ENCODE results near the gene HDAC4.

The HDAC4 gene

DNA sequence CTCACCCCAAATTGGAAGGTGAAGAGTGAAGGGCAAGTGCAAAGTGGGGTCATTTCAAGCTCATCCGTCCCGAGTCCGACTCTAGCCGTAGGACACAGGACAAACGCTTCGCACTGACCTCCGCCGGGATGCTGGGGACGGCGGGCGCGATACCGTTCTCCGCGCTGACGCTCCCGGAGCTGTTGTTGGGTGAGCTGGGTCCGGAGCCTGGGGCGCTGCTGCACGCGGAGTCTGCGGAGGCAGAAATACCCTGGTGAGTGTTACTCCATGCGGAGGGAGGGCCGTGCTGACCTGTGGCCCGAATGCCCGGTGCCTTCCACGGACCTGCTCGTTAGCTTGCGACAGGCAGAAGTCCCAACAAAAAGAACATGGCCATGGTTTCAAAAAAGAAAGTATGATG, 261.3 kb downstream of the HDAC4 start:
- no peak for DNase-seq (ENCODE audit: low spot score)

DNA sequence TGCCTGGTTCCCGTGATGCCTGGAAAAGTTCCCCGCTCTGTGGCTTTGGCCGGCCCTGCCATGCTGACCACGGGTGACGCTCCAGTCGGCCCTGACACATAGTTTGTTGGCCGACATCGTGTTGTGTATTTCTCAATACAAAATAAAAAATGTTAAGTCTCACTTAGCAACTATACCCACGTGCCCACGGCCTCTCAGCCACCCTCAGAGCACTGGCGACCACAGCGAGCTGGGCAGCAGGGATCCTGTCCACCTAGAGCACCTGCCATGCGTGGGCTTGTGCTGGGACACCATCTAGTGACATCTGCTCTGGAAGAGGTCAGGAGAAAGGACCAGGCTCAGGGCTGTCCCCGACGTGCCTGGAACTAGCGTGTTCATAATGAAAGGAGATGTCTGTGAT, 261.7 kb downstream of the HDAC4 start:
- DNase-seq (ENCODE audit: low spot score), result no peak

DNA sequence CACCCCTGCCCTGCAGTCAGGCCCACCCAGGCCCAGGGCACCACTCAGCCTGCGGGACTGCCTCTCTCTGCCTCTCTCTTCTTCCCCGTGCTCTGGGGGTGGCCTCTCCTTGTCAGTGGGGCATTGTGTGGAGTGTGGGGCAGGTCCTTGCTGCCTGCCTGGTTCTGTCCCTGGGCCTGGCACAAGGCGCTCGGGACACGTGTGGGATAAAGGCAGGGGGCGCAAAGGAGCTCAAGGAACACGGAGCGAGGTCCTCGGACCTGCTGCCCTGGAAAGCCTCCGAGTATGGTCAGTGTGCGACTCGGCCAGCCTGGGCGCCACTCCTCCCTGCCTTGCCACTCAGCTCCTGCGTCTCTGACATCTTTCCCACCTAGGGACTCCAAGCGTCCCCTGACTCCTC, 262.2 kb downstream of the HDAC4 start:
- no peak for DNase-seq (ENCODE audit: low spot score)

DNA sequence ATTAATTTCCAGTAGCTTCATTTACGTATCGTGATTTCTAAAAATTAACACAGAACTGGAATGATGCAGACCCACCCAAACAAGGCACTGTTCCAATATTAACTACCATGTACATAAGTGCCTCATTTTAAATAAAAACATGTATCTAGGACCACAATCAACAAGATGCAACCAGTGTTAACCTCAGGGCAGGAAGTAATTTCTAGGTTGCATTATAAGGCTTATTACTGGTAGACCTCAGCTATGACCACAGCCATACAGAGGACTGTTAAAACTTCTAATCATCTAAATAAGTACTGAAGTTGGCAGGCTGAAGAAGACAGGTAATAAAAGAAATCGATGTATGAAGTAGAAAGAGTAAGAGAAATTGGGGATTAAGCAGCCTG, 262.9 kb downstream of the HDAC4 start:
- DNase-seq (ENCODE audit: low spot score), result no peak

DNA sequence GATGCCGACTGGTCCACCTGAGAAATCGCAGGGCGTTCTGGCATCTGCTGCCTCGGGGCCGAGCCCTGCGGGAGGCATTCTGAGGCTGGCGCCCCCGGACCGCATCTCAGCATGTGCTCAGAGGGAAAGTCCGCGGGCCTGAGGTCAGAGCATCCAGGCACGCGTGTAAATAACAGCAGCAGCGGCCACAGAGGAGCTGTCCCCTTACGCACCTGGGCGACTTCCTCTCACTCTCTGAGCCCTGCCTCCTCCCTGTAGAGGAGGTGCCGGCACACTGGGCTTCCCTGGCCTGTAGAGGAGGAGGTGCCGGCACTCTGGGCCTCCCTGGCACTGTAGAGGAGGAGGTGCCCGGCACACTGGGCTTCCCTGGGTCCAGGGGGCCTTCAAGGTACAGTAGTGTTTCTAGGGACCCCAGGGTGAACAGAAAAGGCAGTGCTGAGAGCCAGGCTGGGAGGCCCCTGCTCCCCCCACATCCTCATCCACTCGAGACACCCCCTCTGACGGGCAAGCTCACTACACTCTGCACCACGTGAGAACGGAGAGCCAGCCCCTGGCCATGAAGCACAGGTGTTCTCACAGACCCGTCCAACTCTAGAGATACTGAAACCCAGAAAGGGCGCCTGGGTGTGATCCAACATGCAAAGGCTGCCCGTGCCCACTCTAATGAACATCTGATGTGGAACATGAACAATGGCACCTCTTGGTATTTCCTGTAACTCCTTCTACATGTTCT, 263.5 kb downstream of the HDAC4 start:
- no peak for DNase-seq (ENCODE audit: low spot score)

DNA sequence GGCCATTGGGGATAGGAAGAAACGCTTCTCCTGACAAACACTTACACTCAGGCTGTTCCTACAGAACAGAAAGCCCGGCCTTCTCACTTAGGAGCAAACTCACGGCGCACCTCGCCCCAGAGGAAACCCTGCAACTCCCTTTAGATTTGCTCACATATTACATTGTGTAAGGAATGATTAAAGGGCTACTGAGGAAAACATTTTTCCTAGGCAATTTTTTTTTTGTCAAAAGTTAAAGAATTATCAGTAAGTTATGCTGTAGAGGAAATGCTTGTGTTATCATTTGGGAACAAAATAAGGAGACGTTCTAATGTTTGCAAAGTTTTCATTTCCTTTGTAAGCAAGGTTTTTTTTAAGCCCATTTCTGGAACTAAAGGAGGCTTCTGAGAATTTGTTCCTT, 264.1 kb downstream of the HDAC4 start:
- DNase-seq (ENCODE audit: low spot score), result no peak

DNA sequence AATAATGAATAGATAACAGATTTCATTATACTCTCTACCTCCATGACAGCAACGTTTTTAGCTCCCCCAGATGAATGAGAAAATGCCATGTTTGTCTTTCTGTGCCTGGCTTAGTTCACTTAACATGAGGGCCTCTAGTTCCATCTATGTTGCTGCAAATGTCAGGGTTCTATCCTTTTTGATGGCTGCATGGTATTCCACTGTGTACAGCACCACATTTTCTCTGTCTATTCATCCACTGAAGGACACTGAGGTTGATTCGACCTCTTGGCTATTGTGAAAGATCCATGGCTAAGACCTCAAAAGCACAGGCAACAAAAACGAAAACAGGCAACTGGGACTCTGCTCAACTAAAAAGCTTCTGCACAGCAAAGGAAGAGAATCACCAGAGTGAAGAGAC, 264.6 kb downstream of the HDAC4 start:
- DNase-seq (ENCODE audit: low spot score), result no peak

DNA sequence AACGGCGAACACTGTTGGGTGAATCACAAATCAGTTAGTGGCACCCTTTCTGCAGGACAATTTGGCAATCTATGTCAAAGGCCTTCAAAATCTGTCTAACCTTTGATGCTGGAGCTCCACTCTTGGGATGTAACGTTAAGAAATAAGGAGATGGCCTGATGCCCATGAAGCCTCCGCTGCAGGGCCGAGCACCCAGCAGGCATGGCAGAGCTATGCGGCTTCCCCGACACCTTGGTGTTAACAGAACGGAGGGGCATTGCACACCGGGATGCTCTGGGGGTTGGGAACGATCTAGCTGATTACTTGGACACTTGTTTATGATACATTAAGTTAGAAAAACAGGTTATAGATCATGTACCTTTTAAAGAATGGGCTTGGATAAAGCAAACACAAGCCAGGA, 265.3 kb downstream of the HDAC4 start:
- no peak for DNase-seq (ENCODE audit: low spot score)

DNA sequence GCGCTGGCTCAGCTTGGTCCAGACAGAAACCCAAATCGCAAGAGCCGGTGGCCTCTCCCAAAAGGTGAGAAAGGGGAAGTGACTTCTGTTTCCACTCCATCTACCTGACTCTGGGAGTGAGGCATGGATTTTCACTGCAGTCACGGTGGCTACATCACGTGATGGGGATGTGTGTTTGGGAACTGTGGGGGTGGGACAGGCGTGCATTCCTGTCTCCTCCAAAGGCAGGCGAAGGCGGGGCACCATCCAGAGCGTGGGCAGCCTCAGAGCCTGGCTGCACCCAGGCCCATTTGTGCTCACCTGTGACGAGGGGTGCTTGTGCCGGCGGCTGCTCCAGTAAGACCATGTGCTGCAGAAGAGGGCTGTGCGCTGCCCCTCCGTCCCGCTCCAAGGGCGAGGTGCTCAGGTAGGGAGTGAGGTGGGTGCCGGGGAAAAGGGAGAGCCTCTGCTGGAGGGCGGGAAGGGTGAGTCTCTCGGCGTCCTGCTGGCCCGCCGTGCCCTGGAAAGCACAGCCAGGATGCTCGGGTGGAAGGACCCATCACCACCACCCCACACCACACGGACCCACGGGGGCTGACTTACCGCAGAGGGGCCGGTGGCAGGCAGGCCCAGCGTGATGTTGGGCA, 266.8 kb downstream of the HDAC4 start:
- no peak for DNase-seq (ENCODE audit: low spot score)

DNA sequence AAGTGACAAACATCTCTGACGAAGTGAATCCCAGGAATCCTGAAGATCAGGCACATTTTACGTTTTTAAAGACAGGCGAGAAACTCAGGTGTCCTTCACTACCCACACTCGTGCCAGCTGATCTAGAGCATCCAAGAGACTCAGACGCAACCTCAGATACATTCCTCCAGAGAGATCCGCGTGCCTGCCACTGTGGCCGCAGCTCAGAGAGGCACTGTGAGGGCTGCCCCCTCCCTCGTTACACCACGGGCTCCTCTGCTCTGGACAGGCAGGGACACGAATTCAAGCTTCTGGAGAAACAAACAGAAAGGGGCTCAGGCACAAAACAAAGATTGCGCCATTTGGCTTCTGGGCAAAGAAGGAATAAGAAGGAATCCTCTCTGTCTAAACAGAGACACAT, 268.0 kb downstream of the HDAC4 start:
- no peak for DNase-seq (ENCODE audit: low spot score)

DNA sequence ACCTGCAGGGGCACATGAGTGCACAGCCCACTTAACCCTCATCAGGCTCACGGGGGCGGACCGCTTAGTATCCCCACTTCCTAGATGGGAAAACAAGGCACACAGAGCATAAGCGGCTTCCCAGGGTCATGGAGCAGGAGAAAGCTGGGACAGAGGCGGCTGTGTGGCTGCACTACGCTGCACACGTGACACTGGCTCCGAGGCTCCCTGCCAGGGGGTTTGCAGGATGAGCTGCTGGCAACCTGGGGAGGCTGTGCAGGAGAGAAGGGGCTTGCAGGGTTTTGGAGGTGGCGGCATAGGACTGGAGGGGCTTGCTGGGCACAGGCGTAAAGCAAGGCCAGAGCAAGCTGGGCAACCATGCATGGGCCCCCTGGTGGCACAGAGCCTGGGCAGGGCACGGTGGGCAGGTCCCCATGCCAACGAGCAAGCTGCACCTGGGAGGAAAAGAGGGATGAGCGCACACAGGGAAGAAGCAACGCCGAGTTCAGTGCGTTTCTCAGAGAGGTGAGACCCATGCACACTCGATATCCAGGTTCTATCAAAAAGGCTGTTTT, 268.6 kb downstream of the HDAC4 start:
- no peak for DNase-seq (ENCODE audit: low spot score)

DNA sequence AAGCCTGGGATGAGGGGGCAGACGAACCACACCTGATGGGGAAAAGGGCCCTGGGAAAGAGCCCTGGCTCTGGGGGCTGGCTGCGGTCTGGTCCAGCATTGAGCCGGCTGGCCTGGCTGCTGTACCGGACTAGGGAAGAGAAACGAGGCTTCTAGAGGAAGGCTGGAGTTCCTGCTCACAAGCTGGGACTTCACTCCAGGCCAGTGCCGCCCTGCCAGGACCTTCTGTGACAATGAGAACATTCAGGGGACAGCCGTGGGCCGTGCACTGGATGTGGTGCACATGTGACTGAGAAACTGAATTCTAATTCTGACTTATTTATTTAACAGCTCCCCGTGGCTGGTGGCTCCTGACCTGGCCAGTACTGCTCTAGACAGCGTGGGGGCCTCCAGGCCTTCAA, 269.3 kb downstream of the HDAC4 start:
- DNase-seq (ENCODE audit: low spot score), result no peak

DNA sequence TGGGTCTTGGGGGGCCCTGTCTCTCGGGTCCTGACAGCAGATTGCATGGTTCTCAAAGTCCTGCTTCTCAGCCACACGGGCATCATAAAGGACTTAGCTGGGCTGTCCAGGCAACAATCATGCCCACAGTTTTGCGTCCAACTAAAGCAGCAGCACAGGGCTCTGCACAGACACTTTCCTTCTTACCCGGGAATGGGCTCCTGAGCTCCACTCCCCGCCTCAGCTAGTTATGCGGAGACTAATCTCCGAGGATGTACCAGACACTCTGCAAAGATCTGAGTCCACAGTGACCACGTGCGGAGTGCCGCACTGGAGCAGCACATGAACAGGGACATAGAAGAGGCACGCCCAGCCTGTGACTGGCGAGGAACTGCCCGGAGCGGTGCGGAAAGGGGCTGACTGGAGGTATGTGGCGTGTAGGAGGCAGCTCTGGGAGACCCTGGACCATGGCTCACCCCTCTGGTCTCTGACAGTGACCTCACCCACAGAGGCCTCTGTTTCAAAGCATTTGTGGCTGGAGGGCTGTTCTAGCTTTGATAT, 270.0 kb downstream of the HDAC4 start:
- no peak for DNase-seq (ENCODE audit: low spot score)

DNA sequence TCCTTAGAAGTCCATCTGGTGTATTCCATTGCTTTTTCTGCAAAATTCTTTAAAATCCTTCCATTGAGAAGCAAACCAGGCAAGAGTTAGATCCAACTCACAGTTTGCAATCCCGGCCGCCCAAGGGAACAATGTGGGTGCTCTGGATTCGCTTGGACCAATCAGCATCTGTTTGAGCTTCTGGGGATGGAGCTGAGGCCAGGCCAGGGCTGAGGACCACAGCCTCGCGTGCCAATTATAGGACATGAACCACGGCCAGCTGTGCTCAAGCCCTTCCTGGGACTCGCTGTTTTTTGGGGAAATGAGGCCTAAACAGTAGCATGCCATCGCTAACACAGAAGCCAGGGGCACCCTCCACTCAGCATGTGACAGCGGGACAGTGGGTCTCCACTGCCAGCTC, 270.8 kb downstream of the HDAC4 start:
- no peak for DNase-seq (ENCODE audit: low spot score)

DNA sequence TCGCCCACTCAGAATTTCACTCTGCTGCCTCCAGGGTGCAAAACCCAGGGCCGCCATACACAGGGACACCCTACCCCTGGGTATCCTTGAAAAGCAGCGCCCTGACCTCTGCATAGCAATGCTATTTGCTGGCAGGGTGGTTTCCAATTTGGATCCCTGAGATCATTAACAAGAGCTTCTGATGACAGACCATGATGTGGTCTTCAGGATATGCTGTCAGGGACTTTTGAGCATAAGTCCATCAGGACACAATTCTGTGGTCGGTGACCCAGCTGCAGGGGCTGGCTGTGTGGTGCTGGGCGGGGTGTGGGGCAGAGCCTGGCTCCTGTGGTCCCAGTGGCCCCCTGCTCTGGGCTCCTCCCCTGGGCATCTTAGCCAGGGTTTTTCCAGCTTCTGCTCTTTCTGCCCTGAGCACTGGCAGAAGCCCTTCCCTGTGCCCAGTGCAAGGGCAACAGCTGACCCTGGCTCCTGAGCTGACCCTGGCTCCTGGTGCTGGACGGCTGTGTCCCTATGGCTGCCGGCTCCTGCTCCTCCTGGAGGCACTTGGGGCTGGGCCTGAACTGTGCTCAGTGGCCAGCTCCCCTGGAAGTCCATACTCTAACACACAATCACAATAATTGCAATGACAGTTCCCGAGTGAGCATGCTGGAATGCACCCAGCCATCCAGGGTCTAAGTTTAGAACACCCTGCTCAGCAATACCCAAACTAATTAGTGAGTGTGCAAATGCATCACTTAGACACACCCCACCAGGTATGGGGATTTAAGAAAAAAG, 271.5 kb downstream of the HDAC4 start:
- no peak for DNase-seq (ENCODE audit: low spot score)

DNA sequence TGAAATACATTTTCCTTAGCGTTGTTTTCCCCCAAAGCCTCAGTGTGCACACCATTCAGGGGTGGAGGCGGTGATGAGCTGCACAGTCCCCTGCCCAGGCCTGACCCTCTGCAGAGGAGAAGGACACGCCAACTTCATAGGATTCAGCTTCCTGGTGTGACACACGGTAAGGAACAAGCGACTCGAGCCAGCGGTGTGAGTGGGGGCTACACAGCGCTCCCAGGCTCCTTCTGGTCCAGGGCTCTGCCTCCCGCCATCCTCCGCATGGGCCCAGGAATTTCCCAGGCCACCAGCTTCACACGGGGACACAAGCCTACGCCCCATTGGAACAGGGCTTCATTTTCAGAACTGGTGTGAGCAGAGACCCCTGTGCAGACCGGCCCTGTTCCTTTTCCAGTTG, 272.1 kb downstream of the HDAC4 start:
- DNase-seq (ENCODE audit: low spot score), result no peak

DNA sequence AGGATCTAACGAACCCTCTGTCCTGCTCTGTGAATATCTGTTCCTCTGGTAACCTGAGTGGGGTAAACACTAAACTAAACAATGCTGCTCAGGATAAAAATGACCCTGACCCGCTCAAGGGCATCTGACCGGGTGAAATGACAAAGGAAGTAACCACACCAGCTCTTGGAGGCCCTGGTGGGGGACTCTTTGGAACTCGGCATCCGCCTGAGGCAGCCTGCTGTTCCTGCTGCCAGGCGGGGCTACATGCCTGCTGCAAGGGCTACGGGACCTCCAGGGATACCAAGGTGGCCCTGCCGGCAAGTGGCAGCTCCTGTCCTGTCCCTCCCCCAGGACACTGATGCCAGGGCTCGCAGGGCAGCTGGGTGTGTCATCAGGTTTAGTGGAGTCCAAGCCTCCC, 273.3 kb downstream of the HDAC4 start:
- no peak for DNase-seq (ENCODE audit: low spot score)

DNA sequence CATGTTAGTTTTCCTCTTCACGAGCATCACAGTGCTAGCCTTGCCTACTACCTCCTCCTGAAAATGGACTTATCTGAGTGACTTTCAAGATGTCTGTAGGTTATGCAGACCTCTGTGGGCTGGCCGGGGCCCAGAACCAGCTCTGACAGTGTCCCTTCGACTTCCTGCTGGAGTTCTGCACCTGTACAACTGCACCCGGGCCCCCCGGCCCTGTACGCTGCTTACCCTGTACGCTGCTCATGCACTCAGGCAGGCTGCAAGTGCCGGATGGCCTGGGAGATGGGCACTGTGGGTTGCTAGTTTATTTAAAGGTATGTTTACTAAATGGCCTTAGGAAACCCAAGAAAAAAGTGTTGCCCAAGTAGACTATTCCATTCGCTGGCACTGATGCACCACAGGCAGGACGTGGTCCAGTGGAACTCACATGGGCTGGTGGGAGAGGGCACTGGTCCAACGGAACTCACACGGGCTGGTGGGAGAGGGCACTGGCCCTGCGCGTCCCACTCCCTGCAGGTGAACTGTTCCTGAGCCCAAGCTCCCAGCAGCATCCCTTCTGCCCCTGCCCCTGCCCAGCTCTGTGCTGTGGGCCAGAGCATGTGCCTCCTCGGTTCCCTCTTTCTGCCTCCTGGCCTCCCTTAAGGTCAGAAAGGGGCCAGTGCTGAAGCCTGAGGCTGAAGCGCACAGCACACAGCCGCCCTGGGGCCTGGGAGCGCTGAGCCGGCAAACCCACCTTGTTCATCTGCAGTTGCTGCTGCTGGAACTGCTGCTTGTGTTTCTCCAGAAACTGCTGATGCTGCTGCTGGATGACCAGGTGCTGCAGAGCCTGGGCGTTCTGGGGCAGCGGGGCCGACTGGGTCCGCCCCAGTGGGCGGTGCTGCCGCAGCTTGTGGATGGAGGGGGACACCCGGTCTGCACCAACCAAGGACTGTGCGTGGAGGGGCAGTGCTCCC, 274.8 kb downstream of the HDAC4 start:
- no peak for DNase-seq (ENCODE audit: low spot score)

DNA sequence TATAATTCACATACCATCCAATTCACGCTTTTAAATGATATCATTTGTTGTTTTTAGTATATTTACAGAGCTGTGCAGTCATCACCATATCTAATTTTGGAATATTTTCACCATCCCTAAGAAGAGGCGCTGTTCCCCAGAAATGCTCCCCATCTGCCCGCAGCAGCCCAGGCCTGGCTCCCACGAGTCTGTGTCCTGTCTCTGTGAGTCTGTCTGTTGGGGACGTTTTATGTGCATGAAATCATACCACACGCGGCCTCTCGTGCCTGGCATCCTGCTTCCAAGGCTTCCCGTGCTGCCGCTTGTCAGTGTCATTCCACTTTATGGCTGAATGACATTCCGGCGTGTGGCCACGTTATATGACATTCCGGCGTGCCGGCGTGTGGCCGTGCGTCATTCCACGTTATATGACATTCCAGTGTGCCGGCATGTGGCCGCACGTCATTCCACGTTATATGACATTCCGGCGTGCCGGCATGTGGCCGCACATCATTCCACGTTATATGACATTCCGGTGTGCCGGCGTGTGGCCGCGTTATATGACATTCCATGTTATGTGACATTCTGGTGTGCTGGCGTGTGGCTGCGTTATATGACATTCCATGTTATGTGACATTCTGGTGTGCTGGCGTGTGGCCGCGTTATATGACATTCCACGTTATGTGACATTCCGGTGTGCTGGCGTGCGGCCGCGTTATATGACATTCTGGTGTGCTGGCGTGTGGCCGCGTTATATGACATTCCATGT, 276.5 kb downstream of the HDAC4 start:
- DNase-seq (ENCODE audit: low spot score), result no peak

DNA sequence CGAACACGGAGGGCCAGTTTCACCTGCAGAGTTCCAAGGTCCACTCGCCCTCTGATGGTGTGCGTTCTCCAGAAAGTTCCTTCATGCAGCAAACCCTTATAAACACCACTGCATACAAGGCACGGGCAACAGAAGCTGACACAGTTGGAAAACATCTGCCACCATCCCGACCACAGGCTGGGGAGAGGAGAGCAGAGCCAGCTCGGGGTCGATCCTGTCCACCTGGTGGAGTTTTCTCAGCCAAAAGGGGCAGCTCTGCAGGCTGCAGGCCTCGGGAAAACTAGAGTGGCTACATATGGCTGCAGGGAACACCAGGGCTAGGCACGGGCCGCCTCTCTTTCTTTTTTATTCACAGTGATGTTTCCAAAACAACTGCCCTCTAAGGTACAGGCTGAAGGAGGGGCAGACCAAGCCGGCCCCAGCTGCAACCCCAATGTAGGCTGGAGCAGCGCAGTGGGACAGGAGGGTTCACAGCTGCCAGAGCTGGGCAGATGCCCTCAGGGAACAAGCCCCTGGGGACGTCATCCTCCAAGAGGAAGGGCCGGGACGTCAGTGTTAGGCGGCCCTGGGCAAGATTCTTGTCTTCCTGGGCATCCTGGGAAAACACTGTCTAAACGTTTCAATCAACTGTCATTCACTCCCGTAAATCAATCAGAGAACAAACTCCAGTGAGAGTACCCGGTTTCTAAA, 278.3 kb downstream of the HDAC4 start:
- no peak for DNase-seq (ENCODE audit: low spot score)
